GM18868 (cell line): ENCODE measurements around the gene COX10.
"Not testable (repeated sequence)": the region's sequence is repeated elsewhere in the genome, so short reads cannot be mapped to it uniquely, and the experiment has no call there.

Source experiments
- ATAC-seq: cut with Tn5 transposase; IDR thresholded peaks from one replicate; pipeline ENCODE4 v1.9.1; 2021; ENCODE audit warnings: mild to moderate bottlenecking, moderate library complexity; ENCODE audit not compliant: unreplicated experiment

The COX10 gene

GRCh38 chr17:14118951-14119350 lies 49.6 kb downstream of the COX10 start:
- peak; percentile 88 for ATAC-seq

GRCh38 chr17:14119546-14119945 lies 50.2 kb downstream of the COX10 start:
- no peak for ATAC-seq

- ATAC-seq: no peak
These were observed 52.6 kb downstream of the COX10 start for GRCh38 chr17:14121952-14122351.

- ATAC-seq: peak; percentile 43
These were observed 54.4 kb downstream of the COX10 start for GRCh38 chr17:14123619-14124278.

GRCh38 chr17:14124854-14125253 lies 55.5 kb downstream of the COX10 start:
- no peak for ATAC-seq

GRCh38 chr17:14125518-14126137 lies 56.3 kb downstream of the COX10 start:
- ATAC-seq: no peak

GRCh38 chr17:14133104-14133503 lies 63.8 kb downstream of the COX10 start:
- no peak for ATAC-seq

- no peak for ATAC-seq
These were observed 65.2 kb downstream of the COX10 start for GRCh38 chr17:14134456-14134855.

- no peak for ATAC-seq
These were observed 66.7 kb downstream of the COX10 start for GRCh38 chr17:14135906-14136590.

GRCh38 chr17:14138649-14139048 lies 69.3 kb downstream of the COX10 start:
- no peak for ATAC-seq

GRCh38 chr17:14143688-14144087 lies 74.4 kb downstream of the COX10 start:
- ATAC-seq: no peak

GRCh38 chr17:14144508-14144907 lies 75.2 kb downstream of the COX10 start:
- ATAC-seq: no peak

GRCh38 chr17:14149751-14150150 lies 80.4 kb downstream of the COX10 start:
- no peak for ATAC-seq

- ATAC-seq: no peak
These were observed 81.3 kb downstream of the COX10 start for GRCh38 chr17:14150619-14151018.

GRCh38 chr17:14152721-14153120 lies 83.4 kb downstream of the COX10 start:
- ATAC-seq: no peak

- ATAC-seq: no peak
These were observed 84.1 kb downstream of the COX10 start for GRCh38 chr17:14153374-14153773.

GRCh38 chr17:14156689-14157088 lies 87.4 kb downstream of the COX10 start:
- ATAC-seq: no peak

- no peak for ATAC-seq
These were observed 88.5 kb downstream of the COX10 start for GRCh38 chr17:14157822-14158221.

GRCh38 chr17:14158707-14159106 lies 89.4 kb downstream of the COX10 start:
- no peak for ATAC-seq

- ATAC-seq: no peak
These were observed 92.1 kb downstream of the COX10 start for GRCh38 chr17:14161419-14161818.

- ATAC-seq: no peak
These were observed 96.3 kb downstream of the COX10 start for GRCh38 chr17:14165616-14166015.

GRCh38 chr17:14167831-14168230 lies 98.5 kb downstream of the COX10 start:
- not testable (repeated sequence) for ATAC-seq
